SK-N-MC (cell line): ENCODE data around the gene DUSP5.

Experiments used
- EZH2 ChIP-seq: fragments of 200-600 bp; sonication (generic); IDR thresholded peaks from one replicate; pipeline ENCODE4 v1.6.1; 2017; ENCODE audit warnings: antibody characterized with exemption
- POLR2AphosphoS5 ChIP-seq: IDR thresholded peaks from 2 replicates; pipeline ENCODE4 v1.6.1; 2012; ENCODE audit warnings: mild to moderate bottlenecking, low read depth, low read length, borderline replicate concordance

- TF ChIP-seq EZH2 (no peak), POLR2AphosphoS5 (no peak)
Observed at GRCh38 chr10:110507346-110507745, 9.6 kb downstream of the DUSP5 start.
